CD4-positive, alpha-beta memory T cell (primary cell): ENCODE results near the gene RFFL. TPM values are rescaled to one million over a fixed set of nuclear protein-coding genes. Genes with fewer than 3 reads are reported as not detected.

ENCODE experiments used
- CTCF ChIA-PET: fragments of 350-600 bp; sonication (Branson Sonifier 250); formaldehyde crosslinking; loops from one replicate; lab custom pipeline; 2021; ENCODE audit warnings: inconsistent platforms; ENCODE audit not compliant: partially characterized antibody; lab: Charles Lee
- POLR2A ChIA-PET: fragments of 350-600 bp; sonication (Branson Sonifier 250); formaldehyde crosslinking; loops from one replicate; lab custom pipeline; 2021; ENCODE audit not compliant: partially characterized antibody; lab: Charles Lee
- DNase-seq, 5 donors: peaks; one replicate each; pipeline versions ENCODE4 v3.0.0 to v3.0.0-alpha.2; 2020 to 2022; ENCODE audit warnings: mixed read lengths in 1 of 5
- H3K27ac ChIP-seq: one replicate; pipeline ENCODE4 v1.7.0; 2013; ENCODE audit warnings: low read depth, low read length
- H3K27me3 ChIP-seq: 2 replicates; pipeline ENCODE4 v1.7.0; 2013; ENCODE audit warnings: mild to moderate bottlenecking, low read length, moderate library complexity; ENCODE audit not compliant: insufficient read depth
- H3K36me3 ChIP-seq: 2 replicates; pipeline ENCODE4 v1.7.0; 2013; ENCODE audit warnings: mild to moderate bottlenecking, low read length, moderate library complexity; ENCODE audit not compliant: insufficient read depth
- H3K4me1 ChIP-seq: 2 replicates; pipeline ENCODE4 v1.7.0; 2013; ENCODE audit warnings: mild to moderate bottlenecking, low read length, moderate library complexity; ENCODE audit not compliant: insufficient read depth
- H3K4me3 ChIP-seq, 2 donors: one replicate each; pipeline ENCODE4 v1.7.0; 2013; ENCODE audit warnings: low read length in 2 of 2, mild to moderate bottlenecking in 1 of 2
- H3K9me3 ChIP-seq, 2 donors: one replicate each; pipeline ENCODE4 v1.7.0; 2013; ENCODE audit warnings: low read length in 2 of 2, control low read depth in 1 of 2; ENCODE audit not compliant: control insufficient read depth in 1 of 2
- H3K27ac Mint-ChIP-seq, 7 donors: one replicate each; pipeline ENCODE4 v1.8.0; 2020 to 2021; ENCODE audit warnings: mixed read lengths in 7 of 7, mild to moderate bottlenecking in 6 of 7, inconsistent platforms in 3 of 7, moderate library complexity in 3 of 7
- H3K27me3 Mint-ChIP-seq, 2 donors: one replicate each; pipeline ENCODE4 v1.8.0; 2020 to 2021; ENCODE audit warnings: mixed read lengths in 2 of 2
- H3K36me3 Mint-ChIP-seq, 2 donors: one replicate each; pipeline ENCODE4 v1.8.0; 2020 to 2021; ENCODE audit warnings: mixed read lengths in 2 of 2, inconsistent platforms in 1 of 2, mild to moderate bottlenecking in 1 of 2
- H3K4me1 Mint-ChIP-seq, 4 donors: one replicate each; pipeline ENCODE4 v1.8.0; 2020 to 2021; ENCODE audit warnings: mixed read lengths in 4 of 4, mild to moderate bottlenecking in 1 of 4
- H3K4me3 Mint-ChIP-seq, 8 donors: one replicate each; pipeline ENCODE4 v1.8.0; 2020 to 2021; ENCODE audit warnings: mixed read lengths in 8 of 8, mild to moderate bottlenecking in 7 of 8, moderate library complexity in 6 of 8, inconsistent platforms in 3 of 8
- H3K9me3 Mint-ChIP-seq, 8 donors: one replicate each; pipeline ENCODE4 v1.8.0; 2020 to 2021; ENCODE audit warnings: mixed read lengths in 8 of 8, mild to moderate bottlenecking in 5 of 8, inconsistent platforms in 3 of 8, moderate library complexity in 1 of 8
- intact Hi-C: fragments of 100-400 bp; cut with micrococcal nuclease; formaldehyde crosslinking; loops from one replicate; pipeline ENCODE4 v1.15.1; 2023
- polyA plus RNA-seq, 2 donors: library from polyadenylated mRNA; unstranded; fragments of 300-500 nt; fragmentation: Illumina TruSeq; gene quantifications; one replicate each; pipeline ENCODE4 v1.2.3, GENCODE V29; 2021
- total RNA-seq, 2 experiments: library from RNA; stranded (reverse); gene quantifications; one replicate each; pipeline ENCODE4 v1.2.3, GENCODE V29; 2021

The RFFL gene
- total and polyA plus RNA-seq, 4 experiments from 2014 or later, result 48.3 to 82.3 (median 61.6) TPM

DNA sequence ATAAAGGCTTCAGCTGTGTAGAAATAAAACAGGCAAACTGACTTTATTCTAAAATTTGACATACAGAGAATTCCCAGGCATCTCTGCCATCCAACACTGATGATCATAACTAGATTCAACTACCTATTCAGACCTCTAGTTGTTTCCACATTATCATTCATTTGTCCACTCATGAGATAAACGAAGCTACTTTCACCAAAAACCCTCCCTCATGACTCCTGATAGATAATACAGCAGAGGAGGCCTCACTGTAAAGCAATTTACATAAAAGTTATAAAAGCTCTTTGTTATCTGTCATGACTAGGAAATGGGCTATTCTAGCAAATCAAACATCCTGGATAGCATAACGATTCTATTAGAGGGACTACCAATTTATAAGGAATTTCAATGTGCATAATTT lies 19.6 kb upstream of the RFFL start:
- Histone ChIP-seq H3K4me1 (peaks cover 81% of the 10 kb centered on the region), H3K27me3 (no peaks in the 10 kb centered on the region), H3K36me3 (no peaks in the 10 kb centered on the region), H3K4me3 (no peak overlapping the region), H3K27ac (peak overlapping the region; percentile 52), H3K9me3 (no peaks in the 10 kb centered on the region)
- peaks cover 53 to 83% (median 75%) of the 10 kb centered on the region in 4 donors for H3K4me1 Mint-ChIP-seq
- intact Hi-C loops, result no loop called here
- peak overlapping the region in 5 of 8 donors; percentile 2 to 75 (median 43) for H3K4me3 Mint-ChIP-seq
- peak overlapping the region; percentile 61 to 98 (median 82) for H3K27ac Mint-ChIP-seq
- CTCF ChIA-PET, result interaction anchor here (0.8 to 1.5 kb wide), 7 partner anchors 10 to 102 kb away, joined by 3 to 12 read pairs (median 3); partner anchors contain the start of gene RFFL
- no peaks in the 10 kb centered on the region for H3K9me3 Mint-ChIP-seq
- POLR2A ChIA-PET, result interaction anchor here (0.7 to 1.7 kb wide), 7 partner anchors 10 to 122 kb away, joined by 3 to 15 read pairs (median 4); partner anchors contain the start of genes CCT6B, RFFL and ZNF830
- DNase-seq, result no peak
- peaks cover 0 to 4% of the 10 kb centered on the region in 2 donors for H3K36me3 Mint-ChIP-seq
- H3K27me3 Mint-ChIP-seq, result no peaks in the 10 kb centered on the region

DNA sequence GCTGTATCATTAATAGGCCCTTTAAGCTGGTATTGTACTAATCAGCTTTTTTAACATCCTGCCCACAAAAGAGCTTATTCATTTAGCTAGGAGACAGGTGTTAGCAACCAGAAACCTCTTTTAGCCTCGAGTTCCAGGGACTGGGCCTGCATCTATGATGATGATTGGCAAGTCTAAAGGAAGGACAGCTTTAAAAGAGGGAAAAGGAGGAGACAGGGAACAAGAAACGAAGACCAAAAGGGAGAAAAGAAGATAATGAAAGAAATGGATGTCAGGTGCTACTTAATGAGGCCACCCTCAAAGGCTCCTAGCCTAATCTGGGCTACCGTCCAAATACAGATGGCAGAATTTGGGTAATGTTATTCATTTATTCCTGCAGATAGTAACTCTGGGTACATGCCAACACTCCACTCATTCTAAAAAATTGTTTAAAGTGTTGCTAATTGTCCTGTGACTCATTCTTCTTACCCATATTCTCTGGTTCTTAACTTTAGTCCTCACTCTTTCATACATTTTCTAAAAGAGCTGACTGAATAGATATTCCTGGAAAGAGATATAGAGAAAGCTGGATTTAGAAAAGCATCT lies 18.7 kb upstream of the RFFL start:
- Mint-ChIP-seq H3K27ac (peak overlapping the region; percentile 71 to 98 (median 97)), H3K4me1 (peaks cover 58 to 82% (median 74%) of the 10 kb centered on the region in 4 donors), H3K4me3 (peak overlapping the region; percentile 58 to 83 (median 76)), H3K9me3 (no peaks in the 10 kb centered on the region), H3K36me3 (peaks cover 3 to 5% of the 10 kb centered on the region in 2 donors), H3K27me3 (no peaks in the 10 kb centered on the region)
- POLR2A ChIA-PET, result interaction anchor here (0.7 to 1.7 kb wide), 11 partner anchors 9 to 121 kb away, joined by 3 to 15 read pairs (median 3); partner anchors contain the start of genes CCT6B, RFFL and ZNF830
- H3K27ac ChIP-seq, result peak overlapping the region; percentile 52
- H3K9me3 ChIP-seq, result no peaks in the 10 kb centered on the region
- H3K36me3 ChIP-seq, result no peaks in the 10 kb centered on the region
- intact Hi-C loops, result no loop called here
- CTCF ChIA-PET, result interaction anchor here (0.7 to 3.4 kb wide), 9 partner anchors 8 to 85 kb away, joined by 3 to 12 read pairs (median 3); partner anchors contain the start of gene RFFL
- H3K4me1 ChIP-seq, result peaks cover 82% of the 10 kb centered on the region
- no peak overlapping the region for H3K4me3 ChIP-seq
- H3K27me3 ChIP-seq, result no peaks in the 10 kb centered on the region
- DNase-seq, result peak in 2 of 5 donors; percentile 26 to 49

DNA sequence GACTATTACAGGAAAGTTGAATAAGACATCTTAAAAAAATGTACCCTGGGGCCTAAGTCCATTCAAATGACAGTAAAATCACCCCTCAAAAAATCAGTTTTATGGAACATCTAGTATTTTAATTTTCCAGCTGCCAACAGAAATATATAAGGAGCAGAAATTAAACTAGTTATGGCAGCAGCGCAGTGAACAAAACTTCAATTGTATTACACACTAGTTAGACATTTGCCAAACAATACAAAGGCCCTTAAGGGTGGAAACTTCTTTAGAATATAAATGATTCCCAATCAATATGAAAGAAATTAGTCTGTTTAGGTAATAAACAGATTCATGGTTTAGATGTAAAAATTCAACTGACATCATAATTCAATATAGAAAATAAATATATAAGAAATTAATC lies 18.1 kb upstream of the RFFL start:
- H3K4me3 ChIP-seq, result no peak overlapping the region
- intact Hi-C loops, result no loop called here
- peaks cover 3 to 5% of the 10 kb centered on the region in 2 donors for H3K36me3 Mint-ChIP-seq

DNA sequence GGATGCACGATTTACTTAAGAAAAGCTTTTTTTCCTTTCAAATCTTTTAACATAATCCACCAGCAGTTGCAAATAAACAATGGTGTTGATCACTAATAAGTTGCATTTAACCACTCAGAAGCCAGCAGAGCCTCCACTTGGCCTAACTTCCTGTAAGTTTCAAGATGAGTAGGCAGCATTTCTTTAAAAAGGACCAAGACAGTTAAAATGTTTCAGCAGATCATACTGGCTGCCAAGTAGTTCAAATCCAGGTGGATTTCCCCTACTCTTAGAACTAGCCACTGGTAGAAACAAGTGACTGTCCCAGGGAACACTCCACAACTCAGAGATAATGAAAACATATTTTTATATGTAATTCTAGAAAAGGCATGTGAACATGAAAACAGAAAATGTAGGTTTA lies 17.0 kb upstream of the RFFL start:
- peak overlapping the region; percentile 6 to 86 (median 64) for H3K27ac Mint-ChIP-seq
- no peaks in the 10 kb centered on the region for H3K9me3 Mint-ChIP-seq
- H3K4me3 ChIP-seq, result no peak overlapping the region
- CTCF ChIA-PET, result interaction anchor here (1.2 to 3.4 kb wide), 5 partner anchors 9 to 81 kb away, joined by 3 to 12 read pairs (median 4); partner anchors contain the start of gene RFFL
- intact Hi-C loops, result no loop called here
- POLR2A ChIA-PET, result interaction anchor here (0.8 to 2.1 kb wide), 4 partner anchors 8 to 57 kb away, joined by 3 to 14 read pairs (median 4); partner anchors contain the start of gene RFFL
- DNase-seq, result no peak
- H3K4me3 Mint-ChIP-seq, result peak overlapping the region in 6 of 8 donors; percentile 13 to 58 (median 30)
- H3K4me1 Mint-ChIP-seq, result peaks cover 47 to 71% (median 63%) of the 10 kb centered on the region in 4 donors
- H3K27me3 Mint-ChIP-seq, result no peaks in the 10 kb centered on the region
- peak overlapping the region; percentile 13 for H3K27ac ChIP-seq
- H3K4me1 ChIP-seq, result peaks cover 72% of the 10 kb centered on the region
- H3K36me3 Mint-ChIP-seq, result peaks cover 3 to 5% of the 10 kb centered on the region in 2 donors
- H3K36me3 ChIP-seq, result no peaks in the 10 kb centered on the region
- no peaks in the 10 kb centered on the region for H3K27me3 ChIP-seq
- H3K9me3 ChIP-seq, result no peaks in the 10 kb centered on the region

More for the DNA sequence above, 18.1 kb upstream of the RFFL start:
- CTCF ChIA-PET, result interaction anchor here (1.5 to 3.4 kb wide), 2 partner anchors 8 to 18 kb away, joined by 12 read pairs; partner anchors contain the start of gene RFFL
- peaks cover 78% of the 10 kb centered on the region for H3K4me1 ChIP-seq
- POLR2A ChIA-PET, result interaction anchor here (0.7 to 1.7 kb wide), 8 partner anchors 8 to 83 kb away, joined by 3 to 15 read pairs (median 4); partner anchors contain the start of gene RFFL
- H3K27me3 ChIP-seq, result no peaks in the 10 kb centered on the region
- H3K27ac Mint-ChIP-seq, result peak overlapping the region in 3 of 7 donors; percentile 5 to 71 (median 13)
- peak overlapping the region; percentile 13 for H3K27ac ChIP-seq
- no peak for DNase-seq
- H3K9me3 Mint-ChIP-seq, result no peaks in the 10 kb centered on the region
- no peaks in the 10 kb centered on the region for H3K9me3 ChIP-seq
- no peak overlapping the region for H3K4me3 Mint-ChIP-seq
- H3K4me1 Mint-ChIP-seq, result peaks cover 55 to 79% (median 71%) of the 10 kb centered on the region in 4 donors
- no peaks in the 10 kb centered on the region for H3K36me3 ChIP-seq
- no peaks in the 10 kb centered on the region for H3K27me3 Mint-ChIP-seq

DNA sequence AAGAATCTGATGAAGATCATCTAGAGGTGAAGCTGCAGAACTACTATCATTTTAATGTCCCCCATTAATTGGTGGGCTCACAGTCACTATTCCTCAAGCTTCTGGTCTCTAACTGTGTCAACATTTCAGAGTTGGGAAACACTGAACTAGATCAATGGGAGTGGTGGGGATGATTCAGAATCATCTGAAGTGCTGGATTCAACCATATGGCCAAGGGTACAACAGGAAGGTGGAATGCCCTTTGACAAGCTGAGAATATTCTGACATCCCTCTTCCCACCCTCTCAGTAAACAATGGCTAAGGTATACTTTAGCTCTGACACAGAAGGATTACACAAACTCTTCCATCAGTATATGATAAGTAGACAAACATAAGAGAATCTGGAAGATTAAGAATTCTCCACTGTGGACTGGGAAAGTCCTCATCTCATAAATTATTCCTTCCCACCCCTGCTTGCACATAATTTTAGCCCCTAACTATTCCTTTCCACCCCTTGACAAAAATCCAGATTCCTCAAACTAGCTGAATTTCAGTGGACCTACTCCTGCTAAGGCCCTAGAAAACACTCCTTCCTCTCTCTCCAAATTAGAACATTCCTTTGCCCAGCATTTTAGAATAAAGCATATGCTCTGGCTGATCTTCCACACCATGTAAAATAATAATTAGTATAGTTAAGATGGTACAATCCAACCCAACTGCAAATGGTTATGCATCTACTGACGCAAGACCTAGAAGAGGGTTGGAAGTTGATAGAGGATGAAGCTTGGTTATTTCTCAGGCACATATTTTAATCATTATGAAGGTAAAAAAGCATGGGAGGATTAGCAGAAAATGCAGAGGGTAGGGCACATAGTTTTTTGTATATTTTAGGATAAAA lies 16.3 kb upstream of the RFFL start:
- intact Hi-C loops, result no loop called here
- POLR2A ChIA-PET, result interaction anchor here (0.8 to 2.1 kb wide), 3 partner anchors 9 to 39 kb away, joined by 3 to 14 read pairs (median 4); partner anchors contain the start of gene RFFL

DNA sequence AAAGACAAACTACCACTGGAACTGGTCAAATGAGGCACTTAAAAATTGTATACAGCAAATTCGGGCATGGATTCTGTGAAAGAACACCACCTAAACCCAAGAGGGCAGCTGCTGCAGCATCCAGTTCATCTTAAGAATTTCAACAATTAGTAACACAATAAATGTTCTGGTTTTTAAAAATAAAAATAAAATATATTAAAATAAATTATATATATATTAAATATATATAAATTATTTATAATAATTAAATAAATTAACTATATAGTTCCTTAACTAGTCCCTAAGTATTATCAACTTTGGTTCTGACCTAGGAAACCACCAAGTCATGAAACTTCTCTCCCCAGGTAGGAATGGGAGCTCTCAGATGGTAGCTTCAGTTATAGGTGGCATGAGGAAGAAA lies 13.4 kb upstream of the RFFL start:
- POLR2A ChIA-PET, result no interaction called here
- peaks cover 58 to 78% (median 74%) of the 10 kb centered on the region in 4 donors for H3K4me1 Mint-ChIP-seq
- H3K27me3 Mint-ChIP-seq, result no peaks in the 10 kb centered on the region
- peak overlapping the region in 1 of 7 donors; percentile 6 for H3K27ac Mint-ChIP-seq
- H3K4me3 Mint-ChIP-seq, result peak overlapping the region in 1 of 8 donors; percentile 13
- Histone ChIP-seq H3K27ac (no peak overlapping the region), H3K36me3 (no peaks in the 10 kb centered on the region), H3K27me3 (no peaks in the 10 kb centered on the region), H3K4me3 (no peak overlapping the region), H3K4me1 (peaks cover 79% of the 10 kb centered on the region), H3K9me3 (no peaks in the 10 kb centered on the region)
- no peaks in the 10 kb centered on the region for H3K9me3 Mint-ChIP-seq
- no peak for DNase-seq
- CTCF ChIA-PET, result interaction anchor here (0.8 to 2.0 kb wide), 5 partner anchors 9 to 36 kb away, joined by 3 to 10 read pairs (median 3); partner anchors contain the start of gene RFFL
- peaks cover 2 to 3% of the 10 kb centered on the region in 2 donors for H3K36me3 Mint-ChIP-seq
- intact Hi-C loops, result no loop called here

More for the DNA sequence above, 16.3 kb upstream of the RFFL start:
- CTCF ChIA-PET, result interaction anchor here (1.2 to 3.4 kb wide), 5 partner anchors 9 to 81 kb away, joined by 3 to 12 read pairs (median 4); partner anchors contain the start of gene RFFL
- no peak for DNase-seq
- peak overlapping the region in 7 of 8 donors; percentile 13 to 58 (median 28) for H3K4me3 Mint-ChIP-seq
- no peaks in the 10 kb centered on the region for H3K27me3 Mint-ChIP-seq
- H3K4me1 Mint-ChIP-seq, result peaks cover 47 to 71% (median 65%) of the 10 kb centered on the region in 4 donors
- H3K27ac Mint-ChIP-seq, result peak overlapping the region; percentile 1 to 86 (median 47)
- Histone ChIP-seq H3K9me3 (no peaks in the 10 kb centered on the region), H3K4me3 (no peak overlapping the region), H3K27me3 (no peaks in the 10 kb centered on the region), H3K4me1 (peaks cover 72% of the 10 kb centered on the region), H3K36me3 (no peaks in the 10 kb centered on the region), H3K27ac (no peak overlapping the region)
- H3K36me3 Mint-ChIP-seq, result peaks cover 2 to 3% of the 10 kb centered on the region in 2 donors
- H3K9me3 Mint-ChIP-seq, result no peaks in the 10 kb centered on the region
